ENCODE measurements around the gene TNNI3K.
A peak's percentile ranks its signal among the peaks of the same experiment; 100 is the strongest.

The TNNI3K gene

DNA sequence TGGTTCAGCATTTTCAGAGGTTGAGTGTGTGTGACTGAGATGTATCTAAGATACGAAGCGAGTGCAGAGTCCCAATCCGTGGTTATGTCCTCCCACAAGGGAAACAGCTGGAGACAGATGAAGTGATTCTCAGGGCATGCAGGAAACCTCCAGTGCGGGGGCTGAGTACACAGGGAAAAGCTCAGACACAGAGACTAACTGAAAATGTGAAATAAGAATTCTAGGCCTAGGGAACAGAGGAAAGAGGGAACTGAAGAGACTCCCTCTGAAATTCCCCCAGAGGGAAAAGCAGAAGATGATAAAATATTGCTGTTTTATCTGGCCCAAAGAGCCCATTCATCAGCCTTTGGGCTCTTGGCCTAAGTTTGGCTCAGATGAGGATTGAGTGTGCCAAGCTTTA lies 160.4 kb downstream of the TNNI3K start:
- no peak for DNase-seq

DNA sequence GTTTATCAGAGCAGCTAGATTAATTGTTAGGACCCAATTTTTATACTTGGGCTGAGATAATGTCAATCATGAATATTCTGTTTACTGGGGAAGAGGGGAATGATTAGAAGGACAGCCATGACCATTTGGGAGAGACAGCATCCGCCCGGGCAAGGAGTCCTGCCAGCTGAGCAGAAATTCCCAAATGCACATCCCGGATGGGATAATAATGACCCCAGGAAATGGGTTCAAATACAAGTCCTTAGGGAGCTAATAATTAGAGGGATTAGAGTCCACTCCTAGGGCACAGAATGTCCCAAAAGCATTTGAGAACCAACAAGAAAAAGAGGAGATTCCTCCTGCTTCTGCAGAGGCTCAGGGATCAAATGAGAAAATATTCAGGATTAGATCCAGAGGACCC lies 161.3 kb downstream of the TNNI3K start:
- no peak for DNase-seq

DNA sequence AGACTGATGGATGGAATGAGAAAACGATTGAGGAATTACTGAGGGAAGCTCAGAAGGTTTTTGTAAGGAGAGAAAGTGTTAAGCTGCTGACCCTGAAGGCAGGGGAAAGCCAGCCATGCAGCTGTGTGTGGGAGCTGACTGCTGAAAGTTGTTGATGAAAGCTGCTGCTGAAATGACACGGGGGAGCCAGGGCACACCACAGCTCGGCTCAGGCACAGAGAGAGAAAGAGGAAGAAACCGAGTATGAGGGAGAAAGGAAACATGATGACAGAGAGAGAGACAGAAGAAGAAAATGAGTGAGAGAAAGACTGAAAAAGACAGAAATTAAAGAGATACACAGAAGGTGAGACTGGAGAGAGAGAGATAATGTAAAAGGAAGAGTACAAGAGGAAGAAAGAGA lies 161.7 kb downstream of the TNNI3K start:
- DNase-seq, result peak; percentile 75

DNA sequence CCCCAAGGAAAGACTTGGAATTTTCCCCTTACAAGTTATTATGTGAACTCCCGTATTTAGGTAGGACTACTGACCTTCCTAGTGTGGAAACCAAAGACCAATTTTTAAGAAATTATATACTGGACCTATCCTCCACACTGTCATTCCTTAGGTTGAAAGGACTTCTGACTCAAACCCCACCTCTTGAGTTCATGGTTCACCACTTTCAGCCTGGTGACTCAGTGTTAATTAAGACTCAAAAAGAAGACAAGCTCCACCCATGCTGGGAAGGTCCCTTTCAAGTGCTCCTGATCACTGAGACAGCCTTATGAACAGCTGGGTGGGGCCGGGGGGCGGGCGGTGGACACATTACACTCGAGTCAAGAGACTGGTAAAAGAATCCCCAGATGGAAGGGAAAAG lies 164.1 kb downstream of the TNNI3K start:
- no peak for DNase-seq

DNA sequence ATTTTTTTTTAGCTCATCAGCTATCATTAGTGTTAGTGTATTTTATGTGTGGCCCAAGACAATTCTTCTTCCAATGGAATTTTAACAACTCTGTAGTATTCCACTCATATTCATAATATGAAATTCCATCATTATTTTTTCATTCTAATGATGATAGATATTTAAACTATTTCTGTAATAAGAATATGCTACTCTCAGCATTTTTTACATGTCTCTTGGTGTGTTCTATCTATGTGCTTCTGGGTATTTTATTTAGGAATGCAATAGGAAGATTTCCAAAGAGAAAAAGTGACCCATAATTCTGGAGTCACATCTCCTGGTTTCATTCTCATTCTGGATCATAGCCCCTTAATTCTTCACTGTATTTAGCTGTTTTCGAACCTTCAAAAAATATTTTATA lies 167.7 kb downstream of the TNNI3K start:
- no peak for DNase-seq

DNA sequence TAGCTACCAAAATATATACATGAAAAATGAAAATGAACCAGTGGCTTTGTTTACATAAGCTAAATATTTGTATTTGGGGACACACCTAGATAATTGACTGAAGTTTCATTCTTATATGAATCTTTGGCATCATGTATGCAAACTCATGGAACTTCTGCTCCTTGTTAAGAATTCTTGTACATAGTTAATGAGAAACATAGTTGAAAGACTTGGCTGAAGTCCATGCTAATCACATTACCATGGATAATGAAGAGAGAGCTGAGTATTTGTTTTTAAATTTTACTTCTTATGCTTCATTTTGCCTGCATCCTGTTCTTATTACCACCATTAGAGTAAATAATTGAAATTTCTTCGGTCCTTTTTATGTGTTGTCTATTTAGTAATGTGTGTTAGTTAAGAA lies 168.4 kb downstream of the TNNI3K start:
- no peak for DNase-seq

DNA sequence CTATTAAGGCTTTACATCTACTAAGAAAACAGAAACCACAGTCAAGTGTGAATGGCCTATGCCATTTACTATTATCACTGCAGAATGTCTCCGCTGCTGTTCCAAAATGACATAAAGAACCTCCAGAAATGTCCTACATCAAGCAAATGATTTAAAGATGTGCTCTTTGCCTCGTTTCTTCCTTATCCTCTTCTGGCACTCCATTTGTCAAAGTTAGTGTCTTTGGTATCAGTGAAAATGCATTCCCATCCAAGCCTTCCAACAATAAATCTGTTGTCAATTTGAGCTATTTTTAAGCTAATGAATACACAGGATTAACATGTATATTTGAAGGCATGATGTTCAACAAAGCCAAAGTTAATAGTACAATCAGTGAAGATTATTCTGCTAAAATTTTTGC lies 171.6 kb downstream of the TNNI3K start:
- no peak for DNase-seq

DNA sequence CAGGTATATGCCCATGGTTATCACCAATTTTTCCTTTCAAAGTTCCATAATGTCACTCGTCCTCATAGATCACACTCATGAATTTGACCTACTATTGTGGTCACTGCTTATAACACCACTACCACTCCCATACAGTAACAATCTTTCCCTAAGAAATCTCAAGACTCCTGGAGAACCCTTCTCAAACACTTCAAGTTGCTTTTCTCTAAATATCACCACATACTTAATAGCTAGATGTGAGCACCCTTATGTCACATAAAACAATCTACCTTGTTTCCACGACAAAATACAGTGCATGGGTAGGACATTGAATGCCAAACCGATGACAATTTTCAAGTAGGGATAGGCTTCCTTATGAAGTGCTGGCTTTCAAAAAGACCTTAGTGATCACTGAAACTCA lies 172.7 kb downstream of the TNNI3K start:
- DNase-seq, result no peak

DNA sequence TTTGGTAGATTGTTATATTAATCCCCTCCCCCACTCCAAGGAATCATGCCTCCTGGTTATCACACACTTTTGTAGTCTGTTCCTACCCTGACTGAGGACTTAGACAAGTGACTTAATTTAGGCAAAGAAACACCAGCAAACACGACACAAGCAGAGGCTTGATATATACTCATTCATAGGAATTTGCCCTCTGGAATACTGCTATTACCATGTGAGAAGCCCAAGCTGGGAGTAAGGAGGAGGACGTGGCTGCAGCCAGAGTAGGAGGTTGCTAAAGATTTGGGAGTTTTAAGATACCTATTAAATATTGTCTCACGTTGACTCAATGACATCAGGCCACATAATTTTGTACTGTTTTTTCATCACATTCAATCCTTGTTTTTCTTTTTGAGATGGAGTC lies 177.1 kb downstream of the TNNI3K start:
- DNase-seq, result no peak

DNA sequence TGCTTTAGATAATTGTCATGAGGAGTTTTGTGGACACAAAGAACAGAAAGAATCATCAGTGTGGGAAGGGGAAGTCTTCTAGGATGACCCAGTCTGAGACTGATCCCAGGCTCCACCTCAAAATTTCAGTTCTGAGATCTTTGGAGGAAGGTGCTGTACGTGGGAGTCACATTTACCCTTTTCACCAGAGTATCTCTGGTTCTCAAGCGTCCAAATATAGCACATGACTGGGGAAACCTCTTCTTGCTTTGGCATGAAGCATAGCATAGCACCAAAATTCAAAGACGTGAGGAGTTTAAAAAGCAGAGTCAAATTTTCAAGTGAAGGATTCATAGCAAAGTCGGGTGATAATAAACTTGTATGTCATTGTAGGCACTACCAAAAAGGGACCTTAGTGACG lies 180.7 kb downstream of the TNNI3K start:
- no peak for DNase-seq

DNA sequence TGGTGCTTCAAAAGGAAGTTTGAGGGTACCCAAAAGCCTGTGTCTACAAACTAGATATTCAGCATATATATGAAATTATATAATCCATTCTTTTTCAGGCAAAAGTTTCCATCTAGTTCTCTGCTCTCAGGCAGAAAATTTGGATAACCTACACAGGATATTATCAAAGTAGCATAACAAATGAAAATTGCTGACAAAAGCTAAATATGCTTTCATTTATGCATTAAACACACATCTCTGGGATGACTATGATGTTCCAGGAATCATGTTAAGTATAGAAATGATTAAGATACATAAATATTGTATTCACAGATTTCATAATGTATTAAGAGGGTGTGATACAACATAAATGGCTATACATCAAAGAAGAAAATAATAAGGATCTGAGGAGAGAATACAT lies 184.4 kb downstream of the TNNI3K start:
- no peak for DNase-seq

DNA sequence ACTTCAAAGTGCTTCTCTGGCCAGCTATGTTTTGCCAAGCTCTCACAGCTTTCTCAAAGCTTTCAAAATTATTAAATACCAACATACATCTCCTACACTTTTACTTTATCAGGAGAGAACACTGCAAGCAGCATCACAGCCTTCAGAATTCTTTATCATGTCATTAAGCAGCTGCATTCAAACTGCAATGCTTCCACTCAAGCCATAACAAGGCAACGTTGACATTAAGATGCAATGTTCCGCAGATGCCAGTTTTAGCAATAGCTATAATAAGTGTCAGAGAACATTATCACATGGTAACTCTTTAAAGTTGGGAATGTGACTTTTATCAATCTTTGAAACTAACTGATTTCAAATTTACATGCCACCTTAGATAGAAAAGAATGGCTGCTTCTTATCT lies 185.3 kb downstream of the TNNI3K start:
- DNase-seq, result no peak

DNA sequence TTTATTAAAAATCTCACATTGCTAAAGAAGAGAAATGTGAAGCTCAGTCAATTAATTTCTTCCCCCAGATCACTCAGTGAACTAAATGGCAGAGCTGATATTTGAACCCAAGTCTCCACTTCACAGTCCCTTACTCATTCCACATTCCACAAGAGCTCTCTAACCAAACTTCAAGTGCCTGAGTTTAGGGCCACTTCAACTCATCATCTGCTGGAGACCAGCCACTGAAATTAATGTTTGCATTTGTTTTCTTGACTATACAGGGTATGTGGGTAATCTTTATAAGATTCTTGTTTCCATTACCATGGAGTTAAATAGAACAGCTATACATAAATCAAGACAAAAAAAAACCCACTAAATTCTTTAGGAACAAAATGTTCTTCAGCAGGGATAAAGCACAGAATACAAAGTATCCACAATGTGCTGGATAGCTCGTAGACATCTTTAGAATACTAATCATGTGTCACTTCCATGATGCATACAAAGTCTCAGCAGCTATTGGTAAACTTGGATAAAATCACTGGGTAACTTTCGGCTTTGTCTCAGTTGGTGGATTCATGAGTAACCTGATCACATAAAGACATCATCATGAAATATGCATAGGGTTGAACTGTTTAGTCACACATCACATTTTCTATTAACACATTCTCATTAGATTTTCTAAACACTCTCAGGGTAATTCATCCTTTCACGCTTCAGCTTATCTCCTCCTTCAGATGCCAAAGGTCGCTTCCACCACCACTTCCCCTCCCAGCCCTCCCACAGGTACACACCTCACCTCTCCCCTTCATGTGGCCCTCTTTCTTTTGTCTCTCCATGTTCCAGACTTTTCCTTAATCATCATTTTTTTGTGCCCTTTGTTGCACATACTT lies 187.5 kb downstream of the TNNI3K start:
- DNase-seq, result no peak

DNA sequence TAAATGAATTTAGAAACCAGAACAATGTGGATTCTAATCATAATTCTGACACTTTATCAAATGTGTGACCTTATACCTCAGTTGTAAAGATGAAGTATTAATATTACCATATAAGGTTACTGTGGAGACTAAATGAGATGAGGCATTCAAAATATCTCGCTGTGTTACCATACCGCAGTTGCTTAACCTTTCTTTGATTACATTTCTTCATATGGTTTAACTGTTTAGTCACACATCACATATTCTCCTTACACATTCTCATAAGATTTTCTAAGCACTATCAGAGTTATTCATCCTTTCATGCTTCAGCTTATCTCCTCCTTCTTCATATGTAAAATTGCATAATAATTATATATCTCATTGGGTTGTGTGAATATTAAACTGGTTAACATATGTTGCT lies 188.3 kb downstream of the TNNI3K start:
- DNase-seq, result no peak

DNA sequence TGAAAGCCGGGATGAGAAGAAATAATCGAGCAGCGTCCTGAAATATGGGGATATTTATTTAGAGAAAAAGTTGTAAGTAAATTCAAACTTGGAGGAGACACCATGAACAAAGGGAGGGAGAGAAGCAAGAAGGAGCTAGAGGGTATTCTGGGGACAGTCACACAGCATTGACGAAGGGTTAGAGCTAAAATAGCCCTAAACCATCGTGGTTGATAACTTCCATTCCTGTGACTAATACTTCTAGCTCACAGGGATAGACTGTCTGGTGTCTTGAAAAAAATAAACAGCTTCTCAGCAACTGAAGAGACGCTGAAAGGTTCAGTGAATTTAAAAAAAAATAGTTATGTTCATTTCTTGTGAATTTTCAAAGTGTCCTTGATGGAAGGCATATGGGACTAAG lies 190.5 kb downstream of the TNNI3K start:
- no peak for DNase-seq

DNA sequence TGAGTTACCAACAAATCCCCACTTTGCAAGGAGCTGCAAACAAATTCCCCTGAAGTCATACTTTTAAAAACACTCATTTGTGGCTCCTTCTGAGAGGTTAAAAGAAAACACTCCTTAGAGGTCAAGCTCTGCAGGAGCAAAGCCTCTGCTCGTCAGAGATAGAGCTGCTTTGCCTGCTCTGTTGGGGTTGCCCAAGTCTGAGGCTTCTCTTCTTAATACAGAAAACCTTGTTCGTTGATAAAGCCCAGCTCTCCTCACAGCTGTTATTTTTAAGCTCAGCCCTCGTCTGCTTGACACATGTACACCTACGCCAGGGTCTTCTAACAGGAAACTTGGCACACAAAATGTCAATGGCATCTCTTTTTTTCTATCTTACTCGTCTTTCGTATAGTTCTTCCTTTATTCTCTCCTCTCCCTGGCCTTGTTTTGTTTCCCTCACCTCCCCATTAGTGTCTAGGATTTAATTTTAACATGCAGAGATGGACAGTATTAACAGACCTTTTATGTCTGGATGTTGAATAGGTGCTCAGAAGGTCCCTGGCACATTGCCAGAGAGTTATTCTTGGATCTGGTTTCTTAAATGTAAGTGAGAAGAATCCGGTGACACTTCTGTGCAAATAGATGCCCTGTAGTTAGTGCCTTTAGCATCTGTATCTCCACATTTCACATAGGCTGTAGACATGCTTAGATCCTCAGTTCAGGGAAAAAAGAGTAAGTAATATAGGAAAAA lies 191.2 kb downstream of the TNNI3K start:
- no peak for DNase-seq

DNA sequence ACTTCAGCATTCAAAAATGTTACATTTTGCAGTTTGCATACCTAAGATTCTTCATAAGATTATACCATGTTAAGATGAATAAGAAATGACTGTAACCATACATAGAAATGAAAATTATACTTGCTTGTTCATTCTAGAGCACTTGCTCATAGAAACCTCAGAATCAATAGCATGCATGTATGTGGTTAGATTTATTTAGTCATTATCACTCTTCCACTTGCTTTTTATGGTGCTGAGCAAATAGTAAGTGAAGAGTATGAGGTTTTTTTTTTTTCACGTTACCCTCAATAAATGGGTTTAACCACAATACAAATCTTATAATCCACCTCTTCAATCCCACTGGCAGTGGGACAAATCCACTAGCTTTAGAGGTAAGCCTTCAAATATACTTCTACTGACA lies 192.5 kb downstream of the TNNI3K start:
- no peak for DNase-seq

DNA sequence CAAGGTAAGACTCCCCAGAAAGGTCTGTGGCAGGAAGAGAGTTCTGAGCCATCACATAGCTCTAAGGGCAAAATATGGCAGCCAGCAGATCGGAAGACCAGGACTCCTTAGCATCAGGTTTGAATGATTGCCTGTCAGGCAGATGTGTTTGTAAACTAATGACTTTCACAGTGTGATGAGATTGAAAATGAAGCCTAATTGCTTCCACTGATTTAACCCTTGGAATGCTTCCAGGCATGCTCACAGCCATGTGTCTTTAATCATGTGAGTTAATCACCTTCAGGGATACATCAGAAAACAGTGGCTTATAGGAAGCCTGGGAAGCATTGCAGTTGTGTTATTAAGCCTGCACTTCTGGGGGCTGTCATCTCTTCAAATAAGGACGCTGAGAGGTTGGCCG lies 194.4 kb downstream of the TNNI3K start:
- DNase-seq, result no peak

DNA sequence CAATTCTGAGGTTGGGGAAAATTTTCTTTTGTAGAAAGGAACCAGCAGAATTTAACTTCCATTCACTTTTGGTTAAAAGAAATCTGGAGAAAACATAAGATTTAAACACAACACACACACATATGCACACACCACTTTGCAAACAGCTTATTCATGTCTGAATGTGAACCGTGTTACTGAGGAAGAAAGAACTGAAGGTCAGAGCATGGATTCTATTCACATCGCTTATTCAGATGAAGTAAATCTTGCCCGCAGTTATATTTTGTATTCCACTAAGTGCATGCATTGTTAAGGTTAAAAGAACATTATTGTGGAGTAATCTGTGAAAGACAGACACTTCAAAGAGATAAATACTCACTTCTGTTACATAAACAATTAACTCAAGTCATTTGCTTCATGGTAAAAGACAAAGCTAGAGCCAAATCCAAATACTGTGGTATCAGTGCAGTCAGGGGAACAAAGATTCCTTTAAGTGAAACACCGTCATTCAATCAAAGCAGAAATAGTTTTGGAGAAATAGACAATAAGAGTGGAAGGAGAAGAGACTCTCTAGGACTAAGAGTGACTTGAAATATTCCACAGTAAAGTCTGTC lies 195.3 kb downstream of the TNNI3K start:
- no peak for DNase-seq

DNA sequence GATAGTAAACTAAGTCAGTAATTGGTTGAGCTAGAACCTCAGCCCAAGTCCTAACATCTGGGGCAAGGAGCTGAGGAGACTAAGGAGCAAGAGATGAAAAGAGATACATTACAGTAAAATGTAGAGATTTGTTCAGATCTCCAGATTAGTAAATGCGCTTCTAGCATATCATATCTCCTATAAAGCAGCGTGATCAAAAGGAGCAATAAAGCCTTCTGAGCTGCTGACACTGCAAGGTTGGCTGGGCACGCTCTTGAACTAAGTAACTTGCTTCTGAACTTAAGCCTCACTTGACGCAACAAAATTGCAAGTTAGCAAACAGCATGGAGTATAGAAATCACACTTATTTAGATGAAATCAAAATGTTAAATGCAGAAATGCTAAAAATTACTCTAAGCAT lies 196.3 kb downstream of the TNNI3K start:
- DNase-seq, result no peak

DNA sequence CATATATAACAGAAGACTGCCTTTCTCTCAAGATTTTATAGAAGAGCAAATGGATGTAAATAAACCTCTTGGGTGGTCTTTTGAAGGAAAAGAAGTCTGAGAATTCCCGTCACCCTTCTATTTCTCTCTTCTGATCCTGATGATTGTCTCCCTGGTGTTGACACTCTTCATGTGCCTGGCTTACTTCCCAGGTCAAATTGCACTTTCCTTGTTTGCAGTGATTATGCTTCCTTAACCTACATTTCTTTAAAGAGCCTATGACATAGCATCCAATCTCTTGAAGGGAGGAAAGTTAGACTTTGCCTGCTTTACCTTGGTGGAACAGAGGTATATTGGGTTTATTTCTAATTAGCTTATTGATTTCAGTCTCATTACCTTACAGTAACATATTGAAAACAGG lies 197.1 kb downstream of the TNNI3K start:
- no peak for DNase-seq

DNA sequence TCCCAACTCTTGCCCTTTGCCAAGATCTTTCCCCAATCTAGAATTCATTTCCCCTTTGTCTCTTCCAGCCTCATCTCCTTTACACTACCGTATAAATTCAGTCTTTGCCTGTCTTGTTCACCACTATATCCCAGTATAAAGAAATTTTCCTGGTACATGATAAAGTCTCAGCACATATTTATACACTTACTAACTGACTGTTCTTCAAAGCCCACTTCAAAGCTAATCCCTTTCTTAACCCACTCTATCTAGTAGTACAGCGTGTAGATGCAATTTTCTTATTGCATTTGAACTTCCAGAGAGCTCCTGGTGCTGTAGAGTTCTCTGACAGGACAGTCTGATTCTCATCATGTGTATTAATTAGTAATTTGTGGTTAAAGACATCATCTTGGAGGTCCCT lies 199.1 kb downstream of the TNNI3K start:
- no peak for DNase-seq

DNA sequence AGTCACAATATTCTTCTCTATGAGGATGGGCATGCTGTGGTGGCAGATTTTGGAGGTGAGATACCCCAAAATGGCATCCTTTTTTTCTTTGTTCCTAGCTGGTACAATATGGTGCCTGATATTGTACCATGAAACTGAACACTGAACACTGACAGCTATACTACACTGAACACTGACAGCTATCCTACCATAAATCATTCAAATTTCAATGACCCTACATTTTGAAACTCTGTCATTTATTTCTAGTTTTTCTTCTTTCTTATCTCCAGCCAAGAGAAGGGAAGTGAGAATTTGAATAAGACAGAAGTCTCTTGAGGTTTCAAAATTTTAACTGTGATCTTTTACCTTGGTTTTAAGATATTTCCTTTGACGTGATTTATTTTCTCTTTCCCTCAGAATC lies 200.9 kb downstream of the TNNI3K start:
- DNase-seq, result no peak

DNA sequence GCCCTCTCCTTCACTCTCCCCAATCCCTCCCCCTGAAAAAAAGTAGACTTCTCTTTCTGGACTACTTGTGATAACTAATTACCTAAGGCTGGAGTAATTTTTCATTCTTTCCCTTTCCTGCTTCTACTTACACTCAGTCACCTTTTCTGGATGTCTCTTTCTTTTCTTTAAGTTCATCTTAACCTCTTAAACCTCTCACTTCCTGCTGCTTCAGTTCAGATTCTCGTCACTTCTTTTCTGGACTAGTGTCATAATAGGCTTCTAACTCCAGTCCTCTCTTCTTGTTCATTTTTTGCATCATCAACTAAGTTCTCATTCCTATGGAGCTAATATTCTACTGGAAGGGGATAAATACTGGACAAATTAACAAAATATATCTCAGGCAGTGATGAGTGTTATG lies 201.8 kb downstream of the TNNI3K start:
- DNase-seq, result no peak
